GM19351 (cell line): ENCODE results near the gene CDK5RAP2.
"Not testable (repeated sequence)": the region's sequence is repeated elsewhere in the genome, so short reads cannot be mapped to it uniquely, and the experiment has no call there.

Source experiments
- ATAC-seq: cut with Tn5 transposase; IDR thresholded peaks from one replicate; pipeline ENCODE4 v1.9.1; 2021; ENCODE audit warnings: mild to moderate bottlenecking, moderate library complexity; ENCODE audit not compliant: unreplicated experiment

CDK5RAP2 gene

GRCh38 chr9:120545701-120546550 lies 34.0 kb downstream of the CDK5RAP2 start:
- no peak for ATAC-seq

GRCh38 chr9:120544441-120544840 lies 35.5 kb downstream of the CDK5RAP2 start:
- ATAC-seq, result no peak

- ATAC-seq, result no peak
These were observed 37.1 kb downstream of the CDK5RAP2 start for GRCh38 chr9:120542701-120543490.

- no peak for ATAC-seq
These were observed 38.0 kb downstream of the CDK5RAP2 start for GRCh38 chr9:120541921-120542320.

- ATAC-seq, result no peak
These were observed 40.0 kb downstream of the CDK5RAP2 start for GRCh38 chr9:120539951-120540350.

- ATAC-seq, result no peak
These were observed 41.6 kb downstream of the CDK5RAP2 start for GRCh38 chr9:120538339-120538738.

GRCh38 chr9:120536949-120537640 lies 42.9 kb downstream of the CDK5RAP2 start:
- ATAC-seq, result no peak

- ATAC-seq, result no peak
These were observed 43.9 kb downstream of the CDK5RAP2 start for GRCh38 chr9:120536094-120536493.

- no peak for ATAC-seq
These were observed 45.7 kb downstream of the CDK5RAP2 start for GRCh38 chr9:120534266-120534665.

GRCh38 chr9:120532891-120533290 lies 47.1 kb downstream of the CDK5RAP2 start:
- no peak for ATAC-seq

GRCh38 chr9:120532475-120532874 lies 47.5 kb downstream of the CDK5RAP2 start:
- no peak for ATAC-seq

- ATAC-seq, result no peak
These were observed 48.2 kb downstream of the CDK5RAP2 start for GRCh38 chr9:120531683-120532300.

GRCh38 chr9:120530220-120530832 lies 49.6 kb downstream of the CDK5RAP2 start:
- not testable (repeated sequence) for ATAC-seq

- no peak for ATAC-seq
These were observed 51.1 kb downstream of the CDK5RAP2 start for GRCh38 chr9:120528829-120529228.

- ATAC-seq, result no peak
These were observed 51.6 kb downstream of the CDK5RAP2 start for GRCh38 chr9:120528327-120528726.

GRCh38 chr9:120526534-120526933 lies 53.4 kb downstream of the CDK5RAP2 start:
- no peak for ATAC-seq

GRCh38 chr9:120524863-120525262 lies 55.1 kb downstream of the CDK5RAP2 start:
- ATAC-seq, result no peak

GRCh38 chr9:120524038-120524437 lies 55.9 kb downstream of the CDK5RAP2 start:
- no peak for ATAC-seq

- ATAC-seq, result no peak
These were observed 57.4 kb downstream of the CDK5RAP2 start for GRCh38 chr9:120522558-120522957.

- no peak for ATAC-seq
These were observed 57.9 kb downstream of the CDK5RAP2 start for GRCh38 chr9:120522032-120522431.
